OCI-LY7 (cell line): ENCODE data around the gene FBXL20. TPM values are rescaled to one million over a fixed set of nuclear protein-coding genes. Genes with fewer than 3 reads are reported as not detected.

Experiments used
- BruUV-seq: library from RNA; stranded (reverse); fragments of 400-500 nt; replicated peaks from 2 replicates; lab custom pipeline; 2021; lab: Mats Ljungman, UMichigan
- CTCF ChIA-PET: fragments of 300-600 bp; sonication (Branson Sonifier 250); formaldehyde crosslinking; loops from one replicate; lab custom pipeline; 2022; ENCODE audit warnings: antibody characterized with exemption; ENCODE audit not compliant: unreplicated experiment; lab: Charles Lee
- POLR2A ChIA-PET: fragments of 300-600 bp; sonication (Branson Sonifier 250); formaldehyde crosslinking; loops from one replicate; lab custom pipeline; 2022; ENCODE audit warnings: antibody characterized with exemption; lab: Charles Lee
- DNase-seq: peaks from one replicate; pipeline ENCODE4 v3.0.0-alpha.2; 2015; ENCODE audit warnings: low spot score
- H2AFZ ChIP-seq: fragments of 200-600 bp; sonication (generic), shearing (Covaris generic); 2 replicates; pipeline ENCODE4 v1.6.1; 2014; ENCODE audit warnings: mild to moderate bottlenecking, antibody characterized with exemption, low read length, moderate library complexity
- H3K27ac ChIP-seq: fragments of 200-600 bp; sonication (generic); 2 replicates; pipeline ENCODE4 v1.5.1; 2014; ENCODE audit warnings: mixed run types, low read depth, mild to moderate bottlenecking, moderate library complexity, low read length, inconsistent platforms; ENCODE audit not compliant: poor library complexity, severe bottlenecking
- H3K36me3 ChIP-seq: fragments of 200-600 bp; sonication (generic); 2 replicates; pipeline ENCODE4 v1.6.1; 2014; ENCODE audit warnings: mild to moderate bottlenecking, antibody characterized with exemption, low read length, moderate library complexity, mixed read lengths; ENCODE audit not compliant: insufficient read depth
- H3K4me1 ChIP-seq: fragments of 200-600 bp; sonication (generic); 2 replicates; pipeline ENCODE4 v1.5.1; 2014; ENCODE audit warnings: mild to moderate bottlenecking, low read length; ENCODE audit not compliant: insufficient read depth, poor library complexity, severe bottlenecking
- H3K4me2 ChIP-seq: fragments of 200-600 bp; sonication (generic); 2 replicates; pipeline ENCODE4 v1.6.1; 2014; ENCODE audit warnings: mild to moderate bottlenecking, low read length
- H3K4me3 ChIP-seq: fragments of 200-600 bp; sonication (generic); 2 replicates; pipeline ENCODE4 v1.5.1; 2014; ENCODE audit warnings: mild to moderate bottlenecking, low read depth, low read length; ENCODE audit not compliant: poor library complexity, severe bottlenecking
- H3K79me2 ChIP-seq: fragments of 200-600 bp; sonication (generic); 2 replicates; pipeline ENCODE4 v1.6.1; 2016; ENCODE audit warnings: low read depth, mild to moderate bottlenecking, low read length, moderate library complexity, mixed read lengths; ENCODE audit not compliant: insufficient read depth
- H3K9me2 ChIP-seq: fragments of 200-600 bp; sonication (generic); 2 replicates; pipeline ENCODE4 v1.6.1; 2016; ENCODE audit warnings: mild to moderate bottlenecking, low read length, mixed read lengths; ENCODE audit not compliant: insufficient read depth
- H3K9me3 ChIP-seq: fragments of 200-600 bp; sonication (generic); 2 replicates; pipeline ENCODE4 v1.6.1; 2014; ENCODE audit warnings: mild to moderate bottlenecking, mixed run types, low read length, mixed read lengths
- H4K20me1 ChIP-seq: fragments of 200-600 bp; sonication (generic); 2 replicates; pipeline ENCODE4 v1.6.1; 2014; ENCODE audit warnings: mild to moderate bottlenecking, antibody characterized with exemption, low read length, moderate library complexity, mixed read lengths; ENCODE audit not compliant: insufficient read depth
- CTCF ChIP-seq: fragments of 200-600 bp; sonication (generic); conservative IDR thresholded peaks from 2 replicates; pipeline ENCODE4 v1.5.1; 2014; ENCODE audit warnings: mild to moderate bottlenecking, antibody characterized with exemption, low read length, moderate library complexity, mixed read lengths
- EZH2phosphoT487 ChIP-seq: fragments of 200-600 bp; sonication (generic); IDR thresholded peaks from 2 replicates; pipeline ENCODE4 v1.6.1; 2018; ENCODE audit warnings: low read depth, borderline replicate concordance, mild to moderate bottlenecking, mixed run types, antibody characterized with exemption, low read length, moderate library complexity, mixed read lengths
- intact Hi-C: fragments of 100-400 bp; cut with micrococcal nuclease; formaldehyde crosslinking; loops from one replicate; pipeline ENCODE4 v1.10.0; 2022; ENCODE audit not compliant: unreplicated experiment
- total RNA-seq, 2 experiments: library from RNA; depleted of rRNA in 1 of 2; stranded (reverse); fragments of >200 nt in 1 of 2; shearing (Covaris generic) in 1 of 2; gene quantifications; 2 replicates each; pipeline ENCODE4 v1.2.3, GENCODE V29; 2014 to 2022

The FBXL20 gene
- total RNA-seq, 2 experiments from 2014 or later: 2.1 to 12.2 TPM

- H2AFZ ChIP-seq: no peak overlapping the region
- H3K4me2 ChIP-seq: no peak overlapping the region
- no peaks in the 10 kb centered on the region for H3K9me2 ChIP-seq
- CTCF ChIA-PET: no interaction called here
- no peak overlapping the region for H3K4me3 ChIP-seq
- no peaks in the 10 kb centered on the region for H3K9me3 ChIP-seq
- POLR2A ChIA-PET: no interaction called here
- no peaks in the 10 kb centered on the region for H3K4me1 ChIP-seq
- H3K79me2 ChIP-seq: no peaks in the 10 kb centered on the region
- TF ChIP-seq EZH2phosphoT487: no peak
- no peak for TF ChIP-seq CTCF
- no peaks in the 10 kb centered on the region for H3K36me3 ChIP-seq
- no peak overlapping the region for H3K27ac ChIP-seq
- no peak for DNase-seq
- no TSS peak for BruUV-seq
- no peaks in the 10 kb centered on the region for H4K20me1 ChIP-seq
- intact Hi-C loops: no loop called here
These were observed 179.3 kb downstream of the FBXL20 start for GRCh38 chr17:39222151-39222550.

GRCh38 chr17:39221572-39221971 lies 179.9 kb downstream of the FBXL20 start:
- DNase-seq: no peak
- Histone ChIP-seq H3K4me2 (no peak overlapping the region), H3K36me3 (no peaks in the 10 kb centered on the region), H2AFZ (no peak overlapping the region), H3K27ac (no peak overlapping the region), H3K4me1 (no peaks in the 10 kb centered on the region), H3K9me3 (no peaks in the 10 kb centered on the region), H3K4me3 (no peak overlapping the region), H4K20me1 (no peaks in the 10 kb centered on the region), H3K9me2 (no peaks in the 10 kb centered on the region), H3K79me2 (no peaks in the 10 kb centered on the region)
- CTCF ChIA-PET: no interaction called here
- BruUV-seq: no TSS peak
- TF ChIP-seq CTCF (no peak), EZH2phosphoT487 (no peak)
- POLR2A ChIA-PET: interaction anchor here (0.5 kb wide), 1 partner anchor 69 kb away, joined by 3 read pairs; no protein-coding TSS in a partner anchor
- intact Hi-C loops: no loop called here

- H3K36me3 ChIP-seq: no peaks in the 10 kb centered on the region
- H3K27ac ChIP-seq: no peak overlapping the region
- no peaks in the 10 kb centered on the region for H3K79me2 ChIP-seq
- H3K9me2 ChIP-seq: no peaks in the 10 kb centered on the region
- TF ChIP-seq EZH2phosphoT487: no peak
- no peak for TF ChIP-seq CTCF
- POLR2A ChIA-PET: no interaction called here
- no peak overlapping the region for H2AFZ ChIP-seq
- no peaks in the 10 kb centered on the region for H4K20me1 ChIP-seq
- H3K4me3 ChIP-seq: no peak overlapping the region
- no peaks in the 10 kb centered on the region for H3K4me1 ChIP-seq
- H3K4me2 ChIP-seq: no peak overlapping the region
- intact Hi-C loops: no loop called here
- CTCF ChIA-PET: interaction anchor here (0.7 kb wide), 1 partner anchor 17 kb away, joined by 3 read pairs; no protein-coding TSS in a partner anchor
- BruUV-seq: no TSS peak
- DNase-seq: no peak
- no peaks in the 10 kb centered on the region for H3K9me3 ChIP-seq
These were observed 181.7 kb downstream of the FBXL20 start for GRCh38 chr17:39219647-39220154.
